Bronchial smooth muscle cell (primary cell): ENCODE data around the gene CHCHD10. TPM values are rescaled to one million over a fixed set of nuclear protein-coding genes. Genes with fewer than 3 reads are reported as not detected.

Experiments
- total RNA-seq: library from RNA; depleted of rRNA; stranded (reverse); fragments of >200 nt; gene quantifications from 2 replicates; pipeline ENCODE4 v1.2.1, GENCODE V29; 2014

CHCHD10 gene
- total RNA-seq, result 1.0 and 2.2 TPM in 2 replicates

GRCh38 chr22:23767673-23768548 lies at the start of gene CHCHD10:
Gene CHCHD10 (minus strand): TSS chr22:23767972. CDS start chr22:23767874, 98 bp downstream.

GRCh38 chr22:23786752-23787599 lies 19.2 kb upstream of the CHCHD10 start, which contains the start of gene SMARCB1:
Gene SMARCB1 (plus strand): TSS chr22:23786966. CDS start chr22:23787170, 204 bp downstream.

GRCh38 chr22:23772649-23773473 lies 5.1 kb upstream of the CHCHD10 start, which contains the start of gene MMP11:
Gene MMP11 (plus strand): TSS chr22:23772849. CDS start chr22:23772871, 22 bp downstream.

GRCh38 chr22:23762842-23763578 lies 4.8 kb downstream of the CHCHD10 start, which contains the start of gene C22orf15:
Gene C22orf15 (plus strand): TSS chr22:23762990. CDS start chr22:23763307, 317 bp downstream.

GRCh38 chr22:23754220-23754919 lies 13.4 kb downstream of the CHCHD10 start, which contains the start of gene VPREB3:
Gene VPREB3 (minus strand): TSS chr22:23754425. CDS start chr22:23754363, 62 bp downstream.

GRCh38 chr22:23750714-23751440 lies 16.9 kb downstream of the CHCHD10 start, which contains the start of gene ZNF70:
Gene ZNF70 (minus strand): TSS chr22:23751112. CDS start chr22:23745140, 5,972 bp downstream.

Other genes starting within 250 kb of the CHCHD10 start
- gene IGLL1, start 187.7 kb downstream of the CHCHD10 start, total RNA-seq, result not detected in 2 replicates
- 0.17 TPM in 1 of 2 replicates, not detected in the other for gene DRICH1, start 135.7 kb downstream of the CHCHD10 start, total RNA-seq
- under 0.01 TPM in 1 of 2 replicates, not detected in the other for gene RGL4, start 77.0 kb downstream of the CHCHD10 start, total RNA-seq
- 1.6 and 2.0 TPM in 2 replicates for gene ZNF70, start 16.9 kb downstream of the CHCHD10 start, total RNA-seq
- gene VPREB3, start 13.5 kb downstream of the CHCHD10 start, total RNA-seq, result not detected in 2 replicates
- gene C22orf15, start 5.0 kb downstream of the CHCHD10 start, total RNA-seq, result 0.43 and 1.9 TPM in 2 replicates
- 5.0 and 12.5 TPM in 2 replicates for gene MMP11, start 4.9 kb upstream of the CHCHD10 start, total RNA-seq
- 12.5 and 17.7 TPM in 2 replicates for gene SMARCB1, start 19.0 kb upstream of the CHCHD10 start, total RNA-seq
- gene DERL3, start 71.0 kb upstream of the CHCHD10 start, total RNA-seq, result 0.16 and 0.43 TPM in 2 replicates
- 9.6 and 10.3 TPM in 2 replicates for gene SLC2A11, start 89.9 kb upstream of the CHCHD10 start, total RNA-seq
- gene MIF, start 126.4 kb upstream of the CHCHD10 start, total RNA-seq, result 253 and 433 TPM in 2 replicates
- gene GSTT2B, start 193.2 kb upstream of the CHCHD10 start, total RNA-seq, result 1.4 and 3.2 TPM in 2 replicates
- gene DDTL, start 198.9 kb upstream of the CHCHD10 start, total RNA-seq, result 2.7 and 4.1 TPM in 2 replicates
- 115 and 116 TPM in 2 replicates for gene DDT, start 206.5 kb upstream of the CHCHD10 start, total RNA-seq
- gene GSTT2, start 212.2 kb upstream of the CHCHD10 start, total RNA-seq, result 0.34 TPM in 1 of 2 replicates, not detected in the other
- gene GSTT4, start 237.5 kb upstream of the CHCHD10 start, total RNA-seq, result not detected in 2 replicates
- gene CABIN1, start 243.3 kb upstream of the CHCHD10 start, total RNA-seq, result 32.6 and 37.8 TPM in 2 replicates